SIG-M5 (cell line): ENCODE results near the gene MPPED2.

Source experiments
- DNase-seq: peaks from one replicate; lab custom pipeline; 2025; lab: John Stamatoyannopoulos, UW

MPPED2 gene

DNA sequence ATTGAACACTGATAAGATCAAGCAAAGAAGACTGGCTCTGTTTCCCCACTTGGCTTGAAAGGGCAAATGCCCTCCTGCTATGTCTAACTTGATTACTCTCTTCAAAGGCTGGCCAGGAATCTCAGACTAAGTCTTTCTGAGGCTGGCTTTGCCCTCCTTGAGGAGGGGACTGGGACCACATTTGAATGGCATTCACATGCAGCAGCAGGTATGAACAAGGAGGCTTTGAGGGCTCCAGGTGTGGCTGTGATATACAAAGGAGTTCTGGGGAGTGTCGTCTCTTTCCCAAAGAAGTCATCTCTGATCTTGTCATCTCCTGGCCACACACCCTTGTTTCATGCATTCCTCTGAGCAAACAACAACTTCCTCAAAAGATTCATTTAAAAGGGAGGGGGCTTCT lies 132.4 kb downstream of the MPPED2 start:
- no peak for DNase-seq

DNA sequence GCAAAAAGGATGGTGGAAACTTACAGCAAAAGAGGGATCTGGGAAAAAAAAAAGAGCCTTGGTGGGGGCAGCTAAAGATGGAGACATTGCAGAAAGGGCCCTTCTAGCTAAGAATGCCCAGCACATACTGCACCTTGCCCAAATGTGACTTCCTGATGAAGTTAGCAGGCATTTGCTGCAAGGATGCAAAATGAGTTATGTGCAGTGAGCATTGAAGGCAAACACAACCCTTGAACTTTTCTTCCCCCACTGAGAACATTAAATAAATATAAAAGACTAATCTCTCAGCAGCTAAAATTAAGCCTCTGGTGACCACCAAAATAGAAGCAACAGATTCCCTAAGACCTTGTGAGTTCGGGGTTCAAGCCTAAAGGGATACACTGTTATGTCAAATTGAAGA lies 133.3 kb downstream of the MPPED2 start:
- no peak for DNase-seq

DNA sequence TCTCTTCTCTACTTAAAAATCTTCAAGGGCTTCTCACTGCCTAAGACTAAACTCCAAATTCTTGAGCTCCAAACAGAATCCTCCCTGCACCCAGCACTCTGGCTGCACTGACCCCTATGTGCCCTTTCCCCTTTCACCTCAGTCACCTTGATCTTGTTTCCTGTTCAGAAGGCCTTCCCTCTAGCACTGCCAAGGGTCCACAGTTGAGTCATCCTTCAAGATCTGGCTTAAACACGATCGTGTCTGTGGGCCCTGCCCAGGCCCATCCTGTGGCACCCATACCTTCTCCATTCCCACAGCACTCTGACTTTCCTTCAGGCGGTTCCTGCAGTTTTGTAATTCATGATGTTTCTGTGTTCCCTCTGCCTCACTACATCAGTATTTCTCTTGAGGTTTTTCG lies 134.0 kb downstream of the MPPED2 start:
- no peak for DNase-seq

DNA sequence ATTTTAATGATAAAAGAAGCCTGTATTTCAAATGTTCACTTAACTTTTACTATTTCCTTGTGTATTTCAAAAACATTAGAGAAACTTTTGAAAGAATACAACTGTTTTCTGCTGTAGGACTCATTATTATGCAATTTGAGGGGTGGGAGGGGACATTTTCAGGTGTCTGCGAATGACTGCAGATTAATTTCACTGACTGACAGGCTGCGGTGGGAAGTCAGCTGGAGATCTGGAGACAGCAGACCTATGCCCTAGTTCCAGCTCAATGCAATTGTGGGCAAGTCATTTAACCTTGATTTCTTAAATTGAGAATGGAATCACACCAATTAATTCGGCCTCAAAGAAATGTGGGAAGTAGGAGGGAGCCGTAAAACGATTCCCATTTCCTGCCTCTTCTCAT lies 134.5 kb downstream of the MPPED2 start:
- no peak for DNase-seq

DNA sequence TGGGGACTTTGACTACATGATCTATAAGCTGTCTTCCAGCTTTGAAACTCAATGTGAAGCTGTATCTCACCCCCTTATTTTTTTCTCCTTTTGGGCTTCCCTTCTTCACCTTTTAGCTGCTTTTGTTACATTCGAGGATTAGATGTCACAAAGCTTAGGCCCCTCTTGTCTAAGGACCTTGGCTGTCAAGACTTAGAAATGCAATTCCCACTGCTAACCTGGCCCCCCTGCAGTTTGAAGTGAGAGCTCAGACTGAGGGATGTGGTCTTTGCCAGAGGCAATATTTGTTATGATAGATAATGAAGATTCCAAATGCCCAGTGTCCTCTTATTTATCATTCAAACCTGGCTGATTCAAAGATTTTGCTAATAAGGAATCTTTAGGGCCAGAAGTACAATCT lies 135.0 kb downstream of the MPPED2 start:
- DNase-seq = no peak

DNA sequence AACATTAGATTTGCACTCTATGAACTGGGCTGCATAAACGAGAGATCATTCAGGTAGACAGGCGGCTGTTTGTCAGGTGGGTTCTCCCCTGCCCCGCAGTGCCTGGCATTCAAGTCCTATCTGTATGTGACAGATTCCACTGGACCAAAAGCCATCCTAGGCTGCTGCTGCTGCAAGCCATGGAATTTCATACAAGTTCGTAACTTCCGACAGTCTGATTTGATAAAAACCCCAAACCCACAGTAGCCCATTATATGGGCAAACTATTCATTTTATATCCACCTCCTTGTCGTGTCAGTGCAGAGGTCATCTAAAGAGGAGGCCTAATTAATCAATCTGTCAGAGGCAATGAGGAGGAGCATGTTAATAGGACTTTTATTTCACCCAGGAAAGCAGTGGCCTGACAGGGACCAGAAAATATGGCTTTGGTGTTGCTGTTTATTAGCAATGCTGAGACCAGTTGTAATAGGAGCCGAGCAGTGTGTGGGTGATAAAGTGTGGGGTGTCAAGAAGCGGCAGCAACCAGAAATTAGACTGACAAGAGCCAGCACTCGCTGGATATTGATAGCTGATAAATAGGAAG lies 139.0 kb downstream of the MPPED2 start:
- DNase-seq = no peak

DNA sequence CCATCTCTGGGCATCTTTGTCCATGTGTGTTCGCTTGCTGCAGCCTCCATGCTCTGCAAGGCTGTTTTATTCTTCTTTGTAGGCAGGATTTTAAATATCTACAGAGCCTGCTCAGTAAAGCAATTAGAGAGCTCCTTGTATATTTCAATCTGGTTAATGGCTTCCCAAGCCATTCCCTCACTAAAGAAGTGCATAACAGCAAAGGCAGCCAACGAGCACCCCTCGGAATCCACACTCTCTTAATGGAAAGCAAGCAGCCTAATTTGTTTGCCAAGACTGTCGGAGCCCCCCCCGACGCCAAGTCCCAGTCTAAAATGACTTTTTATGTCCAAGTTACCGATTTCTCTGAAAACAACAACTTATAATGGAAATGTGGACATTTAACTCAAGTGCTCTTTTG lies 139.6 kb downstream of the MPPED2 start:
- no peak for DNase-seq

DNA sequence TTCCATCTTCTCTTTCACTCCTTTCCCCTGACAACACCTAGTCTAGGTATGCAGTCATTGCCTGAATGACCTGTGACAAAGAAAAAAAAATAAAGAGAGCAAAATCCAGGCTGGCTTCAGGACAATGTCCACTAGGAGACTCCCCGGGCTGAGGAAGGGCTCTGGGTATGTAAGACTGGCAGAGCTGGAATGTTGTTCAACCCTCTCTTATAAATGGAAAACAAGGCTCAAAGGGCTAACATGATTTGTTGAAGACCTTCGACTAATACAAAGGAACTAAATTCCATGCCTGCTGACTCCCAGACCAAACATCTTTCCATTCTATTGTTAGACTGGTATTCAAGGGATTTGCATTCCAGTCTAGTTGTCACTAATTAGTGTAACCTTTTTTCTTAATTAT lies 141.1 kb downstream of the MPPED2 start:
- DNase-seq = no peak

DNA sequence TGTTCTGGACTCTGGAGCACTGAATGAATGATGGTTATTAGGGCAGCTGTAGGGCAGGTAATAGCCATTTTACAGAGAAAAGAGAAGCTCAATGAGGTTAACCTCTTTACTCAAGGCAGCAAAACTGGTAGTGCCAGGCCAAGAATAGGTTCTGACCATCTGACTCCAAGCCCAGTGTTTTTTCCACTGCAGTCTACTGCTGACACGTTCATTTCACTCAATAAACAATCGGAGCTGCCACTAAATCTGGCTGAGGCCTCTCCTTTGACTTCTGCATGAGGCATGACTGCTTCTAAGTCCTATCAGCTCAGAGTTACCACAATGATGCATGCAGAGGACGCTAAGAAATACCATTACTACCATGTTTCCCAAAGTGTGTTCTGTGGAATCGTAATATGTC lies 145.6 kb downstream of the MPPED2 start:
- DNase-seq = no peak

DNA sequence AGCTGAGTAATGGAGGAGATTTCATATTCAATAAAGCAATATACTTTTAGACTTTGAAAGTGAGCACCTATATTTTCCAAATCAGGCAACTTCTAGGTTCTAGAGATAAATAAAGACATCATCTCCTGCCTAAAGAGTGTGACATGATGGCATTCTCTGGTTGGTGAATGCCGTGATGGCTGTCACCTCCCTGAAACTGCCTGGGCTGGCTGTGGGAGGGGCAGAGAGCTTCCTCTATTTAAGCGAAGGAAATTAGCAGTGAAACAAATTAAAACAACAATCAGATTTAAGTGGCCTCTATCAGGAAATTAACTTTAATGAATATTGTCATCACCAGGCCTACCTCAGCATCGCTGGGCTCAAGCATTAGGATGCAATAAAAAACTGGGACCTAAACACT lies 149.4 kb downstream of the MPPED2 start:
- no peak for DNase-seq

DNA sequence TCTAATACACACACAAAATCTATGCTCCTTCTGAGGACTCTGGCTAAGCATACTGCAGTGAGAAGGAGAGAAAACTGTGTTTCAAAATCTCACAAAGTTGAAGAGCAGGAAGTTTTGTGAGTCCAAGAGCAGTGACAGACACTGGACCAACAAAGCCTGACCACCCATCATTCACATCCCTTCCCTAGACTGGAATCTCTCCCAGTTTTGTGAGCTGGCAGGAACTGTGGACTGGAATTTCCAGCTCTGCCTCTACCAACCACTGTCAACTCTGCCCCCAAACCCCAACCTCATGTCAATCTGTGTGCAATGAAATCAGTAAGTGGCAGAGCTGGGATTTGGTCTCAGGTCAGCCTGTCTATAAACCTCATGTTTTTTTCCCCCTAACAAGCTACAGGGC lies 150.7 kb downstream of the MPPED2 start:
- DNase-seq = no peak

DNA sequence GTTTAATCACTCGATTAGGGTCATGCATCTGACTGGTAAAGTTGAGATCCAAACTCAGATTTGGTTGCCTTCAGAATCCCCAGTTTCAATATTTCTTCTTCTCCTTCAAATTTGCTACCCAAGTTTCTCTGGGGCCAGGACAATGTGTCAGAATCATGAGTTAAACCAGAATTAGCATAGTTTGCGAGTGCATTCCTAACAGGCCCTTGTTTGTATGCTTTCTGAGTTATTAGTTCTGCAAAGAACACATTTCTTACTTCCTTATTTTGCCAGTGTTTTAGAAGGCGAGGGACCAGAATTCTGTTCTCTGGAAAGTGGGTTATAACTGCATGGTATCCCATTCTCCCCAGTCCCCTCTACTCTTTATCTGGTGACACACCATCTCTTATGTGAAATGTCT lies 151.3 kb downstream of the MPPED2 start:
- DNase-seq = no peak

DNA sequence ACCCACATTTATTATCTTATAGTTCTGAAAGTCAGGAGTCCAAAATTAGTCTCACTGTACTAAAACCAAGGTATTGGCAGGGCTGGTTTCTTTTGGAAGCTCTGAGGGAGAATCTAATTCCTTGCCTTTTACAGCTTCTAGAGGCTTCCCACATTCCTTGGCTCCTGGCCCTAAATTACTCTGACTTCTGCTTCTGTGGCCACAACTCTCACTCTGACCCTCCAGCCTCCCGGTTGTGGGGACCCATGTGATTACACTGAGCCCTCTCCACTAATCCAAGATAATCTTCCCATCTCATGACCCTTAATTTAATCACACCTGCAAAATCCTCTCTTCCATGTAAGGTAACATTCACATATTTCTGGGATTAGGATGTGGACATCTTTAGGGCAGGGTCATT lies 152.3 kb downstream of the MPPED2 start:
- DNase-seq = no peak

DNA sequence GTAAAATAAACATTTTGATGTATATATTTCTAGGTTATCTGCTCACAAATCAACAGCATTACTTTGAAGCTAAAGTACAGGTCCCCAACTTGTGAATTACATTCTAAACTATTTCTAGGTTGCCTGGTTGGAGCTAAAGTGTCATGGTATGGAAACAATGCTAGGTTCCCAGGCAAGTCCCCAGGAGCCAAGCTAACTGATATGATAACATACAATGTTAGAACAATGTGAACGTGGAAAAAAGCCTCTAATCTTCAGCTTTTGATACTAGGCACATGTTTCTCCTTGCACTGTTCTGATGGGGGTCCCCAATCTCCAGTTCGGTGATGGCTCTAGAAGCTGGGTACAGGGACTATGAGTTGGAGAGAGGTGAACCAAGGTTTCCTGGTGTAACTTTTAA lies 153.4 kb downstream of the MPPED2 start:
- no peak for DNase-seq

DNA sequence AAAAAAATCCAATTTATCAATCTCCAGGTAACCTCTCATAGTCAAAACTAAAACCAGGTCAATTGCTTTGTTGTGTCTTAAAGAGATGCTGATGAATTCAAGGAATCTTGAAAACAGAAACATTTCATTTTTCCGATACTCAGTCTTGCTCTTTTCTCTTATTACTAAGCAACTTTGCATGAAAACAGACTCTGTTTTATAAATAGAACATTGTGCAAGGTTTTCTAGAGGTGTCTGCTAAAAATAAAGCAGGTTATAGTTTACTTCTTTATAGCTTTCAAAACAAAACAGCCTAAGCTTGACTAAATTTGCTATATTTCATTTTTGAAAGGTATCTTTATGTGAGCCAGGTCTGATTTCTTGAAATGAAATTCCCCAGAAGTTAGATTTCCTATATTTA lies 154.0 kb downstream of the MPPED2 start:
- no peak for DNase-seq

DNA sequence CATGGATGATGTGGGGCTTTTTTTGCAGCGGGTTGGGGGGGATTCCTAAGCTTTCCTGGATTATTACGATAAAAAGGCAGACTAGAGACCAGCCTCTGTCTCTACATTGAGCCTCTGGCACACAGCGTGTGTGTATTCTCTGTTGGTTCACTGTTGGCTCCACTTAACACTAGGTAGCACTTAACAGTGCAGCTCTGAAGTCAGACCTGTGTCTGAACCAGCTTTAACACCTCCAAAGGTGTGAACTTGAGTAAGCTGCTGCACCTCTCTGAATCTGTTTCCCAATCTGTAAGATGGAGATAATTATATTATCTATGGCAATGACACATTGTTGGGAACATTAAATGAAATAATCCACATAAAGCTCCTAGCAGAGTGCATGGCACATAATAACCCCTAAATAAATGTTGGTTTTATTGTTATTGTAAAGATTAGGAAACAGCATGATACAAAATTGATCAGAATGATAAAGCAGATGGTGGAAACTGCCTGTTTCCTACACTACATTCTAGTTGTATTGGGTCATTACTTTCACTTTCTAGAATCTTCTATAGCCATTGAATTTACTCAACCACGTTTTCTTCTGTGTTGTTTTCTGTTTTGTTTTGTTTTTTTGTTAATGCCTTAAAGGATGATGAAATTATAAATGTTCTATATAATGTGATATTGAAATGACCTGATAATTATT lies 154.9 kb downstream of the MPPED2 start:
- DNase-seq = no peak

DNA sequence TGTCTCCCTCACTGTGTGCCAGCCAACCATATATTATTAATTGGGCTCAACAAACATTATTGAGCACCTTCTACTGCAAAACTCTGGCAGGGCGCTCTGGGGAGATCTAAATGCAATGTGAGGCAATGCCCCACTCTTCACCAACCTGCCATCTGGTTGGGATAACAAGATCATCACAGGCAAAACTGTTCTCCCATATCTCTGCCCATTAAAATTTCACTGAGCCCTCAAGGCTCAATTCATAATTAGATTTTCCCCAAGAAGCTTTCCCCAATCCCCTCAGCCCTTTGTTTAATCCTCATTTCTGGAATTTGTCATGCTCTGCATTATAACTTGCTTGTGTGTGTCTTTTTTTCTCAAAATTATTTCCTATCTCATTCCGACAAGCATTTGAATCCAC lies 156.6 kb downstream of the MPPED2 start:
- DNase-seq = no peak

DNA sequence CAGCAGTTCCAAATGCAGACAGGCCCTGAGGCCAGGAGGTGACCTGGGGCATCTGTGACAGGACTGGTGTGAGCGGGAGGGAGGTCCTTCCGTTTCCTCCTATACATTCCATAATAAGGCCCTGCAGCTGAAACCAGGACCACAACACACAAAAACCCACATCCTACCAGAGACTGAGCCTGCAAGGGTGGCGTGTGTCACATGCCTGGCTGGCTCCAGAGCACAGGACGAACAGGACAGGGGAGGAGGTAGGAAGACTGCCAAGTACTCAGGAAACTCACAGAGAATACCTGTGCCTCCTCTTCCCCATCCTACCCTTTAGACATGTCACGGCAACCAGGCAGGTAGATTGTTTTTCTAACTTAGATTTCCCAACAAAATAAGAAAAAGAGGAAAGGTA lies 159.4 kb downstream of the MPPED2 start:
- no peak for DNase-seq

DNA sequence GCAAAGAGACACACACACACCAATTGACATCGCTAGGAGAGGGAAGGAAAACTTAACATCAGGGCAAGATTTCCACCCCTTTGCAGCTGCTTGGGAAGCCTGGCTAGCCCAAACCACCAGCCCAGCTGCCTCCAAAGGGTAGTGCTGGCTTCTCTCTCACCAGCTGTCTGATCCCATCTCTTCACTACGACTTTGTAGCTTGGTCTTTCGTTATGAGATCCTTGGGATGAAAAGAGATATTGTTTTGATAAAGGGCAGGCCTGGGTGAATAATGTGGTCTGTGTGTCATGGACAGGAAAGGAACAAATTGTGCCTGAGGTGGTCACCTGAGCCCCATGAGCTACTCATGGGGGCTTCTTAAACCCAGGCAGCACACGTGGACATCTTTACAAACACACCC lies 161.3 kb downstream of the MPPED2 start:
- DNase-seq = no peak

DNA sequence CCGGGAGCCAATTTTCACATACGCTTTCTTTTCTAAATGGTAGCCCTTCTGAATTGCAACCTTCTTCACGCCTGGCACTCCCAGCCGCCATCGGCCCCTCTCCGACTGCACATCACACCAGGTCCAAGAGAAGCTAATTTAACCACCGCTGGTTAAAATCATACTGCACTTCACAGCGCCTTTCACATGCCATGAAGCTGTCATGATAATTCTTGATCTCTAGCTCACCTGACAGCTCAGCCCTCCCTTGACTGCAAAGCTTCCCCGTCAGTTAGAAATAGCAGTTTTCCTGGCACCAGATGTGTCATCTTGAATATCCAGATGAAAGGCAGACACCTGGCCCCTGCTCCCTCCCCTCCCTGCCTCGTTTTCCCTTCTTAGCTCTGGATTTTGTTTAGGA lies 161.8 kb downstream of the MPPED2 start:
- DNase-seq = no peak

DNA sequence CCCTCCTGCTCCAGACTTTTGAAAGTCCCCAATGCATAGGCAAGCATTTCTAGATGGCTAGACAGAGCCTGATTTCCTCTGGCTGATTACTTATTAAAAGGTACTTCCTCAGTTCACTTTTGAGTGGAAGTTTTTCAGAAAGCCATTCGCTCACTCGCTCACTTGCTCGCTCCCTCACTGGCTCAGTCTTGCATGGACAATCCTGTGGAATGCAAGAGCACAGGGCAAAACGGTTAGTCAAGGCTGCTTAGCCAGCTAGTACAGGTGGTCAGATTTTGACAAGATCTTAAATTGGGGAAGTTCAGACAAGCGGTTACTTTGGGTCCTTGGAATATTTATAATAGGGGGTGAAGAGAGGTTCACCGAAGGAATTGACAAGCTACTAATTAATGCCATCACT lies 162.3 kb downstream of the MPPED2 start:
- DNase-seq = no peak

DNA sequence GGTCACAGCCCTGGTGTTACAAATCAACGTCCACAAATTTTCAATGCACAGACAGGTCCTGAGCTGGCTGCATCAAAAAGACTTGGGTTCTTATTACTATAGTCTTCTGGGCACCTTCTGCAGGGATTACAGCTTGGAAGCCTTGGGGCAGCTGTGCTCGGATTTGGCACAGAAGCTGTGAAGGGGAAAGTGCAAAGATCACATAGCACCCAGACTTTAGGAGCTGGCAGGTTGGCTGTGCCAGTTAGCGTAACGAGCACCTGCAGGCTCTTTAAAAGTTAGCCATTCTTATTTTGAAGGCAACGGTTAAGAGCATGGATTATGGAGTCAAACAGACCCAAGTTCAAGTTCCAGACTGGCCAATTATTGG lies 162.9 kb downstream of the MPPED2 start:
- no peak for DNase-seq

DNA sequence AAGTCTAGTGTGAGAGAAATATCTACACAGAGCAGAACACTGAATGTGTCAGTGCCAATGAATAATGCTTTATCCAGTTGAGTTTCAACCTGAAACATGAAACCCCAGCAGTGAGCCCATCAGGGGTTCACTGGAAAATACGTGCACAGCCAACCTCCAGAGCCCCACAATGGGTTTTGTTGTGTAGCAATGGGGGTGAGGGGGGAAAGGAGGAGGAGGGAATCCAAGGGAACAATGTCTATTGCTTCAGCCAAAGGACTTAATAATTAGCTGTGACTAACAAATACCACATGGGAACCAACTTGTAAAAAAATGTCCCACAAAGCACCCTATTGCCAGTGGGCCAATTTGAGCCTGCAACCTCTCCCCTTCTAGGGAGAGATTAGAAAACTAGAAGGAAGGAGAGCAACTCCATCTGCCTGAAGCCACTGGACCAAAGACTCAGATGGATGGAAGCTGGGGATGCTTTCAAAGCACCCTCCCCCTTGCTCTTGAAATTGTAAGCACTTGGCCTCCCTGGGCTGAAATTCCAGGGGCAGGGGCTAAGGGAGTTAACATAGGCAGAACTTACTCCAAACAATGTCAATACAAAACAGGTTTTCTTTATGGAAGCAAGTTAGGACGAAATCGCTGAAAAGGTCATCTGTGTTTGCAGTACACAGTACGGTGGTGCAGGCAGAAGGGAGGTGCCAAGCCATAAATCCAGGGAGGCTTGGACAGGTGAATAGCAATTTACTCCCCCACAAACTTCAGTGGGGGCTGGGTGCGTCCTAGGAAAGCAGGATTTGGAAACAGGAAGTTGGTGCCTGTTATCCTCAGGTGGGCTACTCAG lies 163.5 kb downstream of the MPPED2 start:
- DNase-seq = no peak
